DND-41 (cell line): ENCODE data around the gene TAP1.
A peak's percentile ranks its signal among the peaks of the same experiment; 100 is the strongest.

Experiments
- ATAC-seq: fragments of 200-7000 bp; cut with Tn5 transposase; 3 replicates; pipeline ENCODE4 v1.9.1; 2021; ENCODE audit warnings: low read depth; ENCODE audit not compliant: insufficient read depth
- DNase-seq: peaks from one replicate; pipeline ENCODE4 v3.0.0-alpha.2; 2020
- H2AFZ ChIP-seq: 2 replicates; pipeline ENCODE4 v1.6.0; 2012; ENCODE audit warnings: low read depth, low read length
- H3K27ac ChIP-seq: 2 replicates; pipeline ENCODE4 v1.5.1; 2012; ENCODE audit warnings: low read length, inconsistent platforms
- H3K27me3 ChIP-seq: fragments of 200-600 bp; sonication (generic); 2 replicates; pipeline ENCODE4 v1.6.0; 2012; ENCODE audit warnings: low read length, mild to moderate bottlenecking, inconsistent platforms; ENCODE audit not compliant: insufficient read depth, poor library complexity
- H3K36me3 ChIP-seq: 2 replicates; pipeline ENCODE4 v1.5.1; 2012; ENCODE audit warnings: low read length, inconsistent platforms; ENCODE audit not compliant: insufficient read depth
- H3K4me1 ChIP-seq: 2 replicates; pipeline ENCODE4 v1.5.1; 2012; ENCODE audit warnings: mild to moderate bottlenecking, low read length; ENCODE audit not compliant: insufficient read depth
- H3K4me2 ChIP-seq: 2 replicates; pipeline ENCODE4 v1.6.0; 2012; ENCODE audit warnings: mild to moderate bottlenecking, moderate library complexity, low read length, inconsistent platforms; ENCODE audit not compliant: insufficient read depth
- H3K4me3 ChIP-seq, 2 experiments: fragments of 200-600 bp in 1 of 2; shearing (Covaris generic) in 1 of 2; 2 replicates each; pipeline ENCODE4 v1.5.1; 2012 to 2016; ENCODE audit warnings: inconsistent platforms in 2 of 2, low read length in 2 of 2, mild to moderate bottlenecking in 2 of 2, low read depth in 1 of 2, moderate library complexity in 1 of 2
- H3K79me2 ChIP-seq: 2 replicates; pipeline ENCODE4 v1.6.0; 2012; ENCODE audit warnings: low read length, inconsistent platforms; ENCODE audit not compliant: insufficient read depth
- H3K9ac ChIP-seq: 2 replicates; pipeline ENCODE4 v1.6.0; 2012; ENCODE audit warnings: low read depth, mild to moderate bottlenecking, inconsistent platforms, low read length, moderate library complexity
- H3K9me3 ChIP-seq: 2 replicates; pipeline ENCODE4 v1.5.1; 2012; ENCODE audit warnings: low read length, moderate library complexity, mild to moderate bottlenecking, inconsistent platforms; ENCODE audit not compliant: insufficient read depth, severe bottlenecking
- H4K20me1 ChIP-seq: 2 replicates; pipeline ENCODE4 v1.6.0; 2012; ENCODE audit warnings: low read length; ENCODE audit not compliant: insufficient read depth
- CTCF ChIP-seq: IDR thresholded peaks from 2 replicates; pipeline ENCODE4 v1.5.1; 2012; ENCODE audit warnings: borderline replicate concordance, low read length, moderate library complexity, mild to moderate bottlenecking; ENCODE audit not compliant: poor library complexity, severe bottlenecking; ENCODE audit errors: extremely low read depth
- EZH2 ChIP-seq: IDR thresholded peaks from 3 replicates; pipeline ENCODE4 v1.6.1; 2012; ENCODE audit warnings: borderline replicate concordance, low read depth, mild to moderate bottlenecking, moderate library complexity, low read length, inconsistent platforms; ENCODE audit not compliant: severe bottlenecking

TAP1 gene

GRCh38 chr6:32829495-32829894 is 24.0 kb downstream of the TAP1 start:
- Histone ChIP-seq H3K9me3 (no peaks in the 10 kb centered on the region), H3K4me3 (no peak overlapping the region), H3K27me3 (no peaks in the 10 kb centered on the region), H4K20me1 (no peaks in the 10 kb centered on the region), H3K36me3 (peaks cover 56% of the 10 kb centered on the region), H3K79me2 (no peaks in the 10 kb centered on the region), H3K9ac (no peak overlapping the region), H2AFZ (no peak overlapping the region), H3K27ac (no peak overlapping the region), H3K4me2 (no peak overlapping the region), H3K4me1 (no peaks in the 10 kb centered on the region)
- ATAC-seq (no peak), DNase-seq (no peak)
- no peak for TF ChIP-seq EZH2
- TF ChIP-seq CTCF, result no peak

- H3K9ac ChIP-seq, result no peak overlapping the region
- H2AFZ ChIP-seq, result no peak overlapping the region
- no peak for TF ChIP-seq EZH2
- no peaks in the 10 kb centered on the region for H3K79me2 ChIP-seq
- H3K4me1 ChIP-seq, result no peaks in the 10 kb centered on the region
- H3K9me3 ChIP-seq, result no peaks in the 10 kb centered on the region
- peaks cover 38% of the 10 kb centered on the region for H3K36me3 ChIP-seq
- no peak overlapping the region for H3K4me3 ChIP-seq
- H3K27me3 ChIP-seq, result no peaks in the 10 kb centered on the region
- ATAC-seq, result no peak
- no peak for DNase-seq
- H3K27ac ChIP-seq, result no peak overlapping the region
- no peak overlapping the region for H3K4me2 ChIP-seq
- H4K20me1 ChIP-seq, result no peaks in the 10 kb centered on the region
Observed at GRCh38 chr6:32827025-32827424, 26.5 kb downstream of the TAP1 start.

- no peak overlapping the region for H3K9ac ChIP-seq
- ATAC-seq (no peak), DNase-seq (no peak)
- H2AFZ ChIP-seq, result no peak overlapping the region
- H3K4me3 ChIP-seq, result no peak overlapping the region
- H3K9me3 ChIP-seq, result no peaks in the 10 kb centered on the region
- H3K4me1 ChIP-seq, result no peaks in the 10 kb centered on the region
- peaks cover 28% of the 10 kb centered on the region for H3K36me3 ChIP-seq
- no peaks in the 10 kb centered on the region for H4K20me1 ChIP-seq
- H3K27me3 ChIP-seq, result no peaks in the 10 kb centered on the region
- TF ChIP-seq CTCF (peak; percentile 44), EZH2 (no peak)
- H3K4me2 ChIP-seq, result no peak overlapping the region
- no peak overlapping the region for H3K27ac ChIP-seq
- no peaks in the 10 kb centered on the region for H3K79me2 ChIP-seq
Observed at GRCh38 chr6:32825966-32826365, 27.5 kb downstream of the TAP1 start.

- ATAC-seq, result no peak
Observed at GRCh38 chr6:32819729-32820128, 33.8 kb downstream of the TAP1 start.

More at GRCh38 chr6:32819729-32820128, 33.8 kb downstream of the TAP1 start:
- no peak overlapping the region for H3K4me2 ChIP-seq
- no peaks in the 10 kb centered on the region for H3K27me3 ChIP-seq
- no peak overlapping the region for H3K27ac ChIP-seq
- H3K36me3 ChIP-seq, result no peaks in the 10 kb centered on the region
- H3K4me1 ChIP-seq, result no peaks in the 10 kb centered on the region
- H3K4me3 ChIP-seq, result no peak overlapping the region
- no peak overlapping the region for H3K9ac ChIP-seq
- no peak for DNase-seq
- no peak for TF ChIP-seq EZH2
- no peak for TF ChIP-seq CTCF
- no peaks in the 10 kb centered on the region for H4K20me1 ChIP-seq
- H2AFZ ChIP-seq, result no peak overlapping the region
- H3K9me3 ChIP-seq, result no peaks in the 10 kb centered on the region
- H3K79me2 ChIP-seq, result no peaks in the 10 kb centered on the region
